ENCODE measurements around the gene LCMT2. TPM values are rescaled to one million over a fixed set of nuclear protein-coding genes. Genes with fewer than 3 reads are reported as not detected.

LCMT2 gene, protein sequence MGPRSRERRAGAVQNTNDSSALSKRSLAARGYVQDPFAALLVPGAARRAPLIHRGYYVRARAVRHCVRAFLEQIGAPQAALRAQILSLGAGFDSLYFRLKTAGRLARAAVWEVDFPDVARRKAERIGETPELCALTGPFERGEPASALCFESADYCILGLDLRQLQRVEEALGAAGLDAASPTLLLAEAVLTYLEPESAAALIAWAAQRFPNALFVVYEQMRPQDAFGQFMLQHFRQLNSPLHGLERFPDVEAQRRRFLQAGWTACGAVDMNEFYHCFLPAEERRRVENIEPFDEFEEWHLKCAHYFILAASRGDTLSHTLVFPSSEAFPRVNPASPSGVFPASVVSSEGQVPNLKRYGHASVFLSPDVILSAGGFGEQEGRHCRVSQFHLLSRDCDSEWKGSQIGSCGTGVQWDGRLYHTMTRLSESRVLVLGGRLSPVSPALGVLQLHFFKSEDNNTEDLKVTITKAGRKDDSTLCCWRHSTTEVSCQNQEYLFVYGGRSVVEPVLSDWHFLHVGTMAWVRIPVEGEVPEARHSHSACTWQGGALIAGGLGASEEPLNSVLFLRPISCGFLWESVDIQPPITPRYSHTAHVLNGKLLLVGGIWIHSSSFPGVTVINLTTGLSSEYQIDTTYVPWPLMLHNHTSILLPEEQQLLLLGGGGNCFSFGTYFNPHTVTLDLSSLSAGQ
- total RNA-seq: 1.2 TPM

DNA sequence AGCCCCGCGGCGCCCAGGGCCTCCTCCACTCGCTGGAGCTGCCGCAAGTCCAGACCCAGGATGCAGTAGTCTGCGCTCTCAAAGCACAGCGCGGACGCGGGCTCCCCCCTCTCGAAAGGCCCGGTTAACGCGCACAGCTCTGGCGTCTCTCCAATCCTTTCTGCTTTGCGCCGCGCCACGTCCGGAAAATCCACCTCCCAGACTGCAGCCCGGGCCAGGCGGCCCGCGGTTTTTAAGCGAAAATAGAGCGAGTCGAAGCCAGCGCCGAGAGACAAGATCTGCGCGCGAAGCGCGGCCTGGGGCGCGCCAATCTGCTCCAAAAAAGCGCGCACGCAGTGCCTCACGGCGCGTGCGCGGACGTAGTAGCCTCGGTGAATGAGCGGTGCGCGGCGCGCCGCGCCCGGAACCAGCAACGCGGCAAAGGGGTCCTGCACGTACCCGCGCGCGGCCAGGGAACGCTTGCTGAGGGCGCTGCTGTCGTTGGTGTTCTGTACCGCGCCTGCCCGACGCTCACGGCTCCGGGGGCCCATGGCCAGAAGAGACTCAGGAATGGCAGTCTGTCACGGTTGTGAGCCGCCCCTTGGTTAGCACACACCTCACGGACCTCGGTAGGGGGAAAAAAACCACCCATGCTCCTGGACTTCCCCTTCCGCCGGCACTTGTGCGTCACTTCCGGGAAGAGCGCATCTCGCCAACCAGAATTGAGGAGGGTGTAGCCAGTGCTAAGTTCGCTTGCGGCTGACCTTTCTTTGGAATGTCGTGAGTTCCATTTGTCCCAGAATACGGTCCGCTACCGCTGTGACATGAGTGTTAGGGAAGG, at the start of gene LCMT2:
TSS of gene LCMT2 (minus strand) at position 614 of the 820 bp plus-strand sequence. CDS start at position 530, 84 bp downstream.
- Histone ChIP-seq H3K36me3 (peaks cover 0 to 2% of the 10 kb centered on the region in 2 donors), H3K27me3 (no peaks in the 10 kb centered on the region), H3K4me3 (peak within 1 kb of the TSS; percentile 70 to 86), H3K4me1 (peaks cover 14 to 23% of the 10 kb centered on the region in 2 donors), H3K9me3 (no peaks in the 10 kb centered on the region), H3K27ac (peak within 1 kb of the TSS; percentile 93 to 94)
- no peak for TF ChIP-seq CTCF (IDR thresholded peaks at IDR 0.05)
- intact Hi-C loops (cut with DNase I): loop anchor here (2.0 to 5.0 kb wide), 2 partner anchors 41 to 182 kb away; partner anchors contain the start of genes TUBGCP4 and ZSCAN29
- peak; percentile 67 to 96 for DNase-seq (ENCODE audit: low spot score in 2 of 2)

- no peak overlapping the region for H3K27ac ChIP-seq
- intact Hi-C loops (cut with DNase I): no loop called here
- no peak for DNase-seq (ENCODE audit: low spot score in 2 of 2)
- H3K36me3 ChIP-seq: peaks cover 6 to 34% of the 10 kb centered on the region in 2 donors
- H3K4me3 ChIP-seq: no peak overlapping the region
- H3K4me1 ChIP-seq: no peaks in the 10 kb centered on the region
- H3K27me3 ChIP-seq: no peaks in the 10 kb centered on the region
- no peaks in the 10 kb centered on the region for H3K9me3 ChIP-seq
- no peak for TF ChIP-seq CTCF (IDR thresholded peaks at IDR 0.05)
Observed at GRCh38 chr15:43378601-43379000, 48.2 kb upstream of the LCMT2 start.

GRCh38 chr15:43376017-43376705, 45.8 kb upstream of the LCMT2 start:
- no peak overlapping the region for H3K4me3 ChIP-seq
- peaks cover 0 to 3% of the 10 kb centered on the region in 2 donors for H3K4me1 ChIP-seq
- no peak for DNase-seq (ENCODE audit: low spot score in 2 of 2)
- no peaks in the 10 kb centered on the region for H3K27me3 ChIP-seq
- H3K36me3 ChIP-seq: peaks cover 6 to 17% of the 10 kb centered on the region in 2 donors
- no peaks in the 10 kb centered on the region for H3K9me3 ChIP-seq
- intact Hi-C loops (cut with DNase I): no loop called here
- peak in 2 of 3 experiments; percentile 50 to 55 for TF ChIP-seq CTCF (IDR thresholded peaks at IDR 0.05)
- H3K27ac ChIP-seq: no peak overlapping the region

- Histone ChIP-seq H3K4me3 (peak within 1 kb of the TSS; percentile 83 to 92), H3K4me1 (peaks cover 0 to 11% of the 10 kb centered on the region in 2 donors), H3K27me3 (no peaks in the 10 kb centered on the region), H3K27ac (peak within 1 kb of the TSS; percentile 44 to 62), H3K36me3 (peaks cover 11% of the 10 kb centered on the region in 2 donors), H3K9me3 (no peaks in the 10 kb centered on the region)
- intact Hi-C loops (cut with DNase I): loop anchor here (2.0 kb wide), 1 partner anchor 40 kb away; the partner anchor contains the start of gene LCMT2
- peak in 2 of 3 experiments; percentile 15 to 19 for TF ChIP-seq CTCF (IDR thresholded peaks at IDR 0.05)
- DNase-seq (ENCODE audit: low spot score in 2 of 2): peak in 1 of 2 donors; percentile 88
Observed at GRCh38 chr15:43370975-43371974, 40.9 kb upstream of the LCMT2 start, which contains the start of the genes TUBGCP4 and ZSCAN29. TUBGCP4 (plus strand) TSS chr15:43371101; CDS start chr15:43371355, 254 bp downstream. ZSCAN29 (minus strand) TSS chr15:43371043; CDS start chr15:43369913, 1,130 bp downstream.
